H1 (cell line): ENCODE data around the gene C3orf80. TPM values are rescaled to one million over a fixed set of nuclear protein-coding genes. Genes with fewer than 3 reads are reported as not detected.

Experiments used
- CTCF ChIA-PET: fragments of 300-600 bp; sonication (Branson Sonifier 250); formaldehyde crosslinking; loops from one replicate; lab custom pipeline; 2021; ENCODE audit not compliant: partially characterized antibody; lab: Charles Lee
- POLR2A ChIA-PET: fragments of 300-600 bp; sonication (Branson Sonifier 250); formaldehyde crosslinking; loops from one replicate; lab custom pipeline; 2021; ENCODE audit warnings: inconsistent platforms; ENCODE audit not compliant: partially characterized antibody; lab: Charles Lee
- DNase-seq, 2 experiments: peaks; one replicate each; pipeline versions ENCODE4 v3.0.0 to v3.0.0-alpha.2; 2010 to 2022; ENCODE audit warnings: low spot score in 2 of 2, low read depth in 1 of 2, mixed read lengths in 1 of 2
- FAIRE-seq: peaks from 2 replicates; lab custom pipeline; 2011; peaks lifted over from hg19 to GRCh38; lab: Jason Lieb, UNC
- H2AFZ ChIP-seq: 2 replicates; pipeline ENCODE4 v1.8.1; 2012; ENCODE audit warnings: low read length, inconsistent platforms
- H2AK5ac ChIP-seq: 2 replicates; pipeline ENCODE4 v1.6.1; 2013; ENCODE audit warnings: low read depth, low read length
- H2BK120ac ChIP-seq: replicated peaks from 2 replicates; pipeline ENCODE3; 2013; ENCODE audit warnings: low read depth, low read length, inconsistent platforms
- H2BK12ac ChIP-seq: 2 replicates; pipeline ENCODE4 v1.6.1; 2013; ENCODE audit warnings: low read depth, low read length
- H2BK15ac ChIP-seq: 2 replicates; pipeline ENCODE4 v1.6.1; 2013; ENCODE audit warnings: low read length
- H2BK20ac ChIP-seq: 2 replicates; pipeline ENCODE4 v1.6.1; 2013; ENCODE audit warnings: low read length
- H2BK5ac ChIP-seq: 2 replicates; pipeline ENCODE4 v1.6.1; 2013; ENCODE audit warnings: low read depth, low read length
- H3K14ac ChIP-seq: 2 replicates; pipeline ENCODE4 v1.6.1; 2013; ENCODE audit warnings: inconsistent platforms; ENCODE audit not compliant: insufficient read length
- H3K18ac ChIP-seq: 2 replicates; pipeline ENCODE4 v1.6.1; 2013; ENCODE audit warnings: low read length; ENCODE audit errors: extremely low read depth
- H3K23ac ChIP-seq: 2 replicates; pipeline ENCODE4 v1.6.1; 2013; ENCODE audit warnings: inconsistent platforms; ENCODE audit not compliant: insufficient read length
- H3K23me2 ChIP-seq: 2 replicates; pipeline ENCODE4 v1.6.1; 2013; ENCODE audit warnings: low read depth, low read length
- H3K27ac ChIP-seq: 2 replicates; pipeline ENCODE4 v1.6.1; 2011; ENCODE audit warnings: low read depth, low read length, inconsistent platforms
- H3K27me3 ChIP-seq, 4 experiments: replicated peaks in 1 of 4; 1 replicate in 1 of 4; 2 replicates in 3 of 4; pipeline versions ENCODE4 v1.6.1 to v1.8.1; 2011 to 2013; ENCODE audit warnings: low read length in 3 of 4, mild to moderate bottlenecking in 3 of 4, inconsistent platforms in 2 of 4, mixed read lengths in 2 of 4, moderate library complexity in 1 of 4; ENCODE audit not compliant: control insufficient read depth in 3 of 4, insufficient read depth in 3 of 4; ENCODE audit errors: extremely low read depth in 1 of 4
- H3K36me3 ChIP-seq, 4 experiments: 2 replicates each; pipeline versions ENCODE4 v1.6.1 to v1.8.1; 2011 to 2013; ENCODE audit warnings: mild to moderate bottlenecking in 4 of 4, low read length in 3 of 4, moderate library complexity in 2 of 4, control low read depth in 1 of 4, inconsistent platforms in 1 of 4; ENCODE audit not compliant: insufficient read depth in 4 of 4, control insufficient read depth in 2 of 4
- H3K4ac ChIP-seq: replicated peaks from 2 replicates; pipeline ENCODE3; 2013; ENCODE audit warnings: low read length, low read depth, mixed read lengths, inconsistent platforms; ENCODE audit not compliant: insufficient read length
- H3K4me1 ChIP-seq, 4 experiments: replicated peaks in 1 of 4; 1 replicate in 1 of 4; 2 replicates in 3 of 4; pipeline versions ENCODE4 v1.6.1 to v1.8.1; 2011 to 2013; ENCODE audit warnings: low read length in 3 of 4, inconsistent platforms in 2 of 4, mixed read lengths in 1 of 4; ENCODE audit not compliant: insufficient read depth in 4 of 4, control insufficient read depth in 3 of 4
- H3K4me2 ChIP-seq, 2 experiments: 2 replicates each; pipeline versions ENCODE4 v1.6.1 to v1.8.1; 2011 to 2013; ENCODE audit warnings: low read depth in 2 of 2, low read length in 2 of 2, control low read depth in 1 of 2, inconsistent platforms in 1 of 2, mild to moderate bottlenecking in 1 of 2; ENCODE audit not compliant: insufficient read depth in 1 of 2
- H3K4me3 ChIP-seq, 4 experiments: fragments of 200-600, 300-600 bp in 1 of 4; sonication (generic), shearing (Covaris generic), sonication (Bioruptor Twin) in 1 of 4; 2 replicates each; pipeline versions ENCODE4 v1.5.1 to v1.8.1; 2011 to 2016; ENCODE audit warnings: low read length in 4 of 4, low read depth in 3 of 4, control low read depth in 2 of 4, inconsistent platforms in 2 of 4, mild to moderate bottlenecking in 2 of 4, mixed read lengths in 1 of 4, moderate library complexity in 1 of 4; ENCODE audit not compliant: insufficient read depth in 2 of 4; ENCODE audit errors: extremely low read depth in 1 of 4
- H3K56ac ChIP-seq: replicated peaks from 2 replicates; pipeline ENCODE3; 2013; ENCODE audit warnings: low read depth, mild to moderate bottlenecking, mixed read lengths, low read length, inconsistent platforms; ENCODE audit not compliant: insufficient read length
- H3K79me1 ChIP-seq: 2 replicates; pipeline ENCODE4 v1.6.1; 2013; ENCODE audit warnings: low read depth, low read length, control low read depth
- H3K79me2 ChIP-seq, 2 experiments: 2 replicates each; pipeline versions ENCODE4 v1.6.1 to v1.8.1; 2012 to 2013; ENCODE audit warnings: low read length in 2 of 2, mild to moderate bottlenecking in 2 of 2, inconsistent platforms in 1 of 2; ENCODE audit not compliant: insufficient read depth in 2 of 2, control insufficient read depth in 1 of 2
- H3K9ac ChIP-seq, 4 experiments: replicated peaks in 1 of 4; 1 replicate in 1 of 4; 2 replicates in 3 of 4; pipeline versions ENCODE4 v1.6.1 to v1.8.1; 2011 to 2013; ENCODE audit warnings: low read depth in 3 of 4, low read length in 3 of 4, control low read depth in 2 of 4, mild to moderate bottlenecking in 2 of 4, moderate library complexity in 2 of 4, inconsistent platforms in 1 of 4; ENCODE audit errors: extremely low read depth in 1 of 4
- H3K9me3 ChIP-seq, 2 experiments: 2 replicates each; pipeline versions ENCODE4 v1.6.1 to v1.8.1; 2012 to 2013; ENCODE audit warnings: mild to moderate bottlenecking in 2 of 2, moderate library complexity in 2 of 2, control low read depth in 1 of 2, inconsistent platforms in 1 of 2, low read depth in 1 of 2, low read length in 1 of 2, mixed read lengths in 1 of 2; ENCODE audit not compliant: insufficient read depth in 2 of 2
- H4K20me1 ChIP-seq, 2 experiments: replicated peaks in 1 of 2; 2 replicates each; pipeline versions ENCODE3 to v1.8.1; 2011 to 2013; ENCODE audit warnings: inconsistent platforms in 2 of 2, low read length in 2 of 2, mild to moderate bottlenecking in 1 of 2; ENCODE audit not compliant: insufficient read depth in 2 of 2, control insufficient read depth in 1 of 2
- H4K5ac ChIP-seq: 2 replicates; pipeline ENCODE4 v1.6.1; 2013; ENCODE audit warnings: low read length, low read depth, mixed read lengths, inconsistent platforms; ENCODE audit not compliant: insufficient read length
- H4K8ac ChIP-seq: 2 replicates; pipeline ENCODE4 v1.8.0; 2013; ENCODE audit warnings: mild to moderate bottlenecking, moderate library complexity, low read length, inconsistent platforms; ENCODE audit not compliant: insufficient read depth; ENCODE audit errors: extremely low read depth
- H4K91ac ChIP-seq: replicated peaks from 2 replicates; pipeline ENCODE3; 2013; ENCODE audit warnings: low read length, mixed read lengths, inconsistent platforms; ENCODE audit not compliant: insufficient read length
- BRCA1 ChIP-seq: IDR thresholded peaks from 2 replicates; pipeline ENCODE4 v1.6.1; 2012; ENCODE audit warnings: low read depth, low read length, improper control_type of control experiment
- CHD2 ChIP-seq: IDR thresholded peaks from 2 replicates; pipeline ENCODE4 v1.6.1; 2012; ENCODE audit warnings: low read length, improper control_type of control experiment
- CTBP2 ChIP-seq: IDR thresholded peaks from 2 replicates; pipeline ENCODE4 v1.7.0; 2011; ENCODE audit warnings: borderline replicate concordance, mild to moderate bottlenecking, moderate library complexity, mixed read lengths, low read length; ENCODE audit not compliant: insufficient read depth, insufficient read length
- EP300 ChIP-seq, 2 experiments: IDR thresholded peaks; 1 replicate in 1 of 2; 2 replicates in 1 of 2; pipeline ENCODE4 v1.6.1; 2011 to 2012; ENCODE audit warnings: low read depth in 2 of 2, low read length in 2 of 2, mild to moderate bottlenecking in 2 of 2, borderline replicate concordance in 1 of 2, inconsistent platforms in 1 of 2, moderate library complexity in 1 of 2
- FOSL1 ChIP-seq: IDR thresholded peaks from 2 replicates; pipeline ENCODE4 v1.6.1; 2011; ENCODE audit warnings: mild to moderate bottlenecking, low read depth, low read length, moderate library complexity; ENCODE audit not compliant: insufficient read depth
- GTF2F1 ChIP-seq: IDR thresholded peaks from 2 replicates; pipeline ENCODE4 v1.6.1; 2012; ENCODE audit warnings: low read depth, low read length, improper control_type of control experiment, borderline replicate concordance
- JUN ChIP-seq: IDR thresholded peaks from 2 replicates; pipeline ENCODE4 v1.6.1; 2011; ENCODE audit warnings: low read depth, mild to moderate bottlenecking, improper control_type of control experiment, low read length
- RBBP5 ChIP-seq: IDR thresholded peaks from 2 replicates; pipeline ENCODE4 v1.7.1; 2012; ENCODE audit warnings: low read depth, mild to moderate bottlenecking, inconsistent platforms, low read length, moderate library complexity, borderline replicate concordance
- RNF2 ChIP-seq: fragments of 200-900, 300-1000 bp; sonication (generic); IDR thresholded peaks from 2 replicates; pipeline ENCODE4 v1.7.1; 2016; ENCODE audit warnings: borderline replicate concordance, low read depth, mild to moderate bottlenecking, antibody characterized with exemption, low read length; ENCODE audit not compliant: poor library complexity, severe bottlenecking; ENCODE audit errors: missing control alignments
- SIRT6 ChIP-seq: IDR thresholded peaks from one replicate; pipeline ENCODE4 v1.7.1; 2012; ENCODE audit warnings: low read length, inconsistent platforms
- SP4 ChIP-seq: IDR thresholded peaks from 2 replicates; pipeline ENCODE4 v1.6.1; 2012; ENCODE audit warnings: low read length, inconsistent platforms
- SUZ12 ChIP-seq: fragments of 200-600 bp; sonication (generic); IDR thresholded peaks from 2 replicates; pipeline ENCODE4 v1.6.1; 2012; ENCODE audit warnings: mild to moderate bottlenecking, inconsistent platforms, low read length, moderate library complexity, mixed read lengths
- TAF1 ChIP-seq: IDR thresholded peaks from 2 replicates; pipeline ENCODE4 v1.6.1; 2011; ENCODE audit warnings: mild to moderate bottlenecking, low read depth, low read length
- TAF7 ChIP-seq: optimal IDR thresholded peaks from 2 replicates; pipeline ENCODE3; 2011; ENCODE audit warnings: low read depth, mild to moderate bottlenecking, inconsistent platforms, low read length, moderate library complexity, borderline replicate concordance
- YY1 ChIP-seq: IDR thresholded peaks from 2 replicates; pipeline ENCODE4 v1.6.1; 2011; ENCODE audit warnings: low read depth, mild to moderate bottlenecking, low read length
- WGBS, 2 experiments: shearing (Covaris generic) in 1 of 2; methylation state at CpG; one replicate each; pipeline versions ENCODE4 v1.1.6 to v1.1.7; 2013 to 2015; ENCODE audit warnings: low lambda C conversion rate in 2 of 2, mixed read lengths in 2 of 2, inconsistent platforms in 1 of 2, low coverage in 1 of 2, missing lambda C conversion rate in 1 of 2; ENCODE audit not compliant: insufficient replicate concordance in 2 of 2, insufficient coverage in 1 of 2, insufficient read length in 1 of 2; ENCODE audit errors: extremely low coverage in 1 of 2, missing lambda C conversion rate in 1 of 2; 5-methylcytosine and 5-hydroxymethylcytosine counted together
- polyA plus RNA-seq, 7 experiments: library from polyadenylated mRNA; depleted of rRNA in 3 of 7; stranded (reverse) in 5 of 7; unstranded in 2 of 7; fragments of >200 nt in 5 of 7; fragments of 200-250 nt in 2 of 7; gene quantifications; 1 replicate in 5 of 7; 2 replicates in 1 of 7; 4 replicates in 1 of 7; pipeline versions ENCODE4 v1.2.1 to v1.2.3, GENCODE V29; 2011 to 2013; ENCODE audit warnings: missing spikeins in 2 of 7, mixed read lengths in 2 of 7
- total RNA-seq: library from RNA; stranded (reverse); fragmentation: NEBNext Ultra II Directional; extraction: Animal tissue kit (Norgen Biotek cat#: 25700); gene quantifications from 2 replicates; pipeline ENCODE4 v1.2.1, GENCODE V29; 2021

C3orf80 gene
- total and polyA plus RNA-seq, 2 of the 8 experiments (the other 6 are each of a cell fraction or from before 2014, with no cell fraction given), result 0.57 to 1.1 TPM

DNA sequence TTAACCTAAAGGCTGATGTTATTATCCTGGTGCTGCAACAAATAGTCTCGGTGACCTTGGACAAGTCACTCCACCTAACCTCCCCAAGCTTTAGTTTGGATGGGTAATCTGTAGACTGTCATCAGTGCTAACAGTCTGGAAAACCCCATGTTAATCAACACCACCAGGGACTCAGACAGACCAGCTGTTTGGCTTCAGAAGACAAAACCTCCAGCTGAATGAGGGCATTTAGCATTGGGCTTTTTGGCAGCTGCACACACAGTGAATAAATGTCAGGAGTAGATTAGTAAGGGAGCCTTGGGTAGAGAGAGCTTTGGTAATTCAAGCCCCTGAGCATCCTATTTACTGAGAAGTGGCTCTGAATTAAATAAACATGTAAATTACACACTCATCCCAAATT, 24.9 kb upstream of the C3orf80 start:
- Histone ChIP-seq H3K4me3 (no peak overlapping the region), H3K23ac (no peak overlapping the region), H3K36me3 (no peaks in the 10 kb centered on the region), H3K4ac (no peak overlapping the region), H3K18ac (no peak overlapping the region), H2BK12ac (no peak overlapping the region), H4K91ac (no peak overlapping the region), H4K20me1 (no peaks in the 10 kb centered on the region), H2BK5ac (no peak overlapping the region), H2AFZ (no peak overlapping the region), H3K56ac (no peak overlapping the region), H2BK120ac (no peak overlapping the region), H4K5ac (no peak overlapping the region), H3K4me1 (no peaks in the 10 kb centered on the region), H3K27me3 (no peaks in the 10 kb centered on the region), H4K8ac (no peak overlapping the region), H3K23me2 (no peaks in the 10 kb centered on the region), H2AK5ac (no peak overlapping the region), H3K9me3 (no peaks in the 10 kb centered on the region), H2BK15ac (no peak overlapping the region), H3K9ac (no peak overlapping the region), H3K79me2 (no peaks in the 10 kb centered on the region), H3K4me2 (no peak overlapping the region), H2BK20ac (no peak overlapping the region), H3K27ac (no peak overlapping the region), H3K79me1 (no peaks in the 10 kb centered on the region), H3K14ac (no peak overlapping the region)
- WGBS, 2 experiments, result 87% methylated on average over 1 of the region's 1 CpG; no CpG with 5 or more reads in 1 of the 2 experiments
- FAIRE-seq (no peak), DNase-seq (no peak)
- CTCF ChIA-PET, result interaction anchor here (0.7 kb wide), 1 partner anchor 9 kb away, joined by 4 read pairs; no protein-coding TSS in a partner anchor
- POLR2A ChIA-PET, result interaction anchor here (1.1 to 1.3 kb wide), 2 partner anchors 11 to 250 kb away, joined by 3 read pairs; no protein-coding TSS in a partner anchor
- no peak for TF ChIP-seq CTBP2
- TF ChIP-seq EP300 (IDR thresholded peaks at IDR 0.05; ENCODE audit: borderline replicate concordance in 1 of 2, low read depth in 2 of 2, low read length in 2 of 2), result no peak
- TF ChIP-seq YY1, result no peak
- no peak for TF ChIP-seq SP4
- TF ChIP-seq FOSL1, result no peak
- TF ChIP-seq RNF2, result no peak
- no peak for TF ChIP-seq BRCA1
- no peak for TF ChIP-seq SUZ12
- TF ChIP-seq TAF7, result no peak
- TF ChIP-seq GTF2F1, result no peak
- no peak for TF ChIP-seq RBBP5
- TF ChIP-seq CHD2, result no peak
- no peak for TF ChIP-seq JUN
- no peak for TF ChIP-seq TAF1
- TF ChIP-seq SIRT6, result no peak
